Measurements from ENCODE around the gene MITF. TPM values are rescaled to one million over a fixed set of nuclear protein-coding genes. Genes with fewer than 3 reads are reported as not detected.

Gene MITF
- total and polyA plus RNA-seq, 8 donors = 3.5 to 61.3 (median 15.5) TPM

DNA sequence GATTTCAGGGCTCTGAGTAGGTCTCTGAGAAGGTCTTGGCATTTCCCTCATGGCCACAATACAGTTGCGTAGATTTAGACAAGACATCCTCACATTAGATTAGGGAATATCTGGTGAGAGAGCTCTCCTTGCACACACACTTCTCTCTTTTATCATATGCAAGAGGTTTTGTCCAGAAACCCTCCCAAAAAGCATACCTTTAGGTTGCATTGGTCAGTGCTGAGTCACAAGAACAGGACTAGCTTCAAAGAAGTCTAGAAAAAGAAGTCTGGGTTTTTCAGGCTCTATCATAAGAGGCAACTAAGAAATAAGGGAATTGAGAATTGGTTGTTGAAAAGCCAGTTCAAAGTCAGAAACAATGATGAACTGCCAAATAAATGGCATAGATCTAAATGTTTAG is 40.1 kb upstream of the MITF start:
- 93 to 100% (median 96%) methylated on average over 1 of the region's 1 CpG for WGBS, 5 donors
- Histone ChIP-seq H3K27me3 (no peaks in the 10 kb centered on the region), H3K4me1 (no peaks in the 10 kb centered on the region), H3K4me3 (no peak overlapping the region), H3K36me3 (no peaks in the 10 kb centered on the region), H3K9me3 (peaks cover 0 to 12% (median 10%) of the 10 kb centered on the region in 4 donors), H3K27ac (no peak overlapping the region)
- intact Hi-C loops (cut with DNase I; ENCODE audit: low total_unique reads) = loop anchor here (10.0 kb wide), 2 partner anchors 96 to 246 kb away; no protein-coding TSS in a partner anchor
- no peak for DNase-seq
- no peak for TF ChIP-seq CTCF (IDR thresholded peaks at IDR 0.05)
- no peak for TF ChIP-seq EP300 (IDR thresholded peaks at IDR 0.05)
- no peak for TF ChIP-seq POLR2A (IDR thresholded peaks at IDR 0.05)
- no peak for TF ChIP-seq POLR2AphosphoS5 (IDR thresholded peaks at IDR 0.05)

- H3K27me3 ChIP-seq = no peaks in the 10 kb centered on the region
- H3K36me3 ChIP-seq = no peaks in the 10 kb centered on the region
- intact Hi-C loops (cut with DNase I; ENCODE audit: low total_unique reads) = no loop called here
- no peak overlapping the region for H3K4me3 ChIP-seq
- no peak overlapping the region for H3K27ac ChIP-seq
- no peaks in the 10 kb centered on the region for H3K4me1 ChIP-seq
- TF ChIP-seq POLR2AphosphoS5 (IDR thresholded peaks at IDR 0.05) (no peak), EP300 (IDR thresholded peaks at IDR 0.05) (no peak), CTCF (IDR thresholded peaks at IDR 0.05) (no peak), POLR2A (IDR thresholded peaks at IDR 0.05) (no peak)
- no peak for DNase-seq
- 95 to 100% (median 100%) methylated on average over 1 of the region's 1 CpG for WGBS, 5 donors
- H3K9me3 ChIP-seq = peaks cover 0 to 12% (median 10%) of the 10 kb centered on the region in 4 donors
These were observed 38.3 kb upstream of the MITF start for GRCh38 chr3:69700949-69701348.

DNA sequence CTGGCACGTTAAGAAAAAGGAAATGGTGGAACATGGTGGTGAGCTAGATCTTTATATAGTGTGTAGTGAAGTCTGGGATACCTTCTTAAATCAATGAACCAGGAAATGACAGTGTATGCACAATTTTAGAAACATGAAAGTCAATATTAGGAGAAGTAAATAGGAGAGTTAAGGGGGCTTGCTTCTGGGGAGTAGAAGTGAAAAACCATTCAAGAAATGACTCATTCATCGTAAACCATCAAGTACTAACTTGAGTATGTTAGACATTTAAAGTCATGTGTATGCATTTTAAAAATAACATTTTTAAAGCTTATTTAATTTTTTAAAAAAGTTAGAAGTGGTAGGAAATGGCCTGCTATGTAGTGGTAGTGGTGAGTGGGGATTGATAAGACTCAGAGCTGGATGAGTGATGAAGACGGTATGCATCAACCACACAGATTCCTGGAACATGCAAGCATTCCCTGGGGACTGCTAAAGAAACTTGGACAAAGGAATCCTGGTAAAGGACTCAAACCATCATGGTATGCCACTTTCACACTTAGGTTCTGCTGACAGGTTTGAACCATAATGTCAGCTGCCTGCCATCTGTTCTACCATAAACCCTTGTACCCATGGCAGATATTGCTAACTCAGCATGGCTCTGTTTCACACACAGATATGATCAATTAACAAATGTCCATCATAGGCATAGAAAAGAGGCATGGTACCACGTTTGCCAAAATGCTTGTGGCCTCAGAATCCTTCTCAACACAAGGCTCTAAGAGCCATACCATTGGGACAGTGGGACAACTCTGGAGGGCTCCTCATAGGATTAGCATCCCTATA is 28.9 kb upstream of the MITF start:
- no peak for TF ChIP-seq CTCF (IDR thresholded peaks at IDR 0.05)
- no peak for TF ChIP-seq POLR2A (IDR thresholded peaks at IDR 0.05)
- TF ChIP-seq POLR2AphosphoS5 (IDR thresholded peaks at IDR 0.05) = no peak
- no peak for TF ChIP-seq EP300 (IDR thresholded peaks at IDR 0.05)
- 70 to 77% (median 75%) methylated on average over 4 of the region's 4 CpGs for WGBS, 5 donors
- no peak overlapping the region for H3K4me3 ChIP-seq
- intact Hi-C loops (cut with DNase I; ENCODE audit: low total_unique reads) = no loop called here
- H3K36me3 ChIP-seq = no peaks in the 10 kb centered on the region
- H3K27me3 ChIP-seq = no peaks in the 10 kb centered on the region
- no peaks in the 10 kb centered on the region for H3K9me3 ChIP-seq
- no peak overlapping the region for H3K27ac ChIP-seq
- H3K4me1 ChIP-seq = no peaks in the 10 kb centered on the region
- DNase-seq = no peak

DNA sequence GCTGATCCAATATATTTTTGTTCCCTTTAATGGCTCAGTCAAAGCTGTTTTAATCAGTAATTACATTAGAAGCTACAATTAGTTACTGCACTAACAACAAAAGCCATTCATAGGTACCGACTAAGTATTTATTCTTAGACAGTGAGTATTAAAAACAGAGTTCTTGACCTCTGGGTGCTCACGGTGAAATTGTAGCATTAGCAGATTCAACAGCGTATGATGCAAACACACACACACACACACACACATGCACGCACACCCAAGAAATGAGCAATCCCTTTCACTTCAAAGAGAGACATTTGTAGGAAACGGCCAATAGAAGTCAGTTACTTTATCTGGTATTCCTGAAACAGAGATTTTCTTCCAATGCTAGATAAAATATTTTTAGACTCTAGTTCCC is 27.0 kb upstream of the MITF start:
- intact Hi-C loops (cut with DNase I; ENCODE audit: low total_unique reads) = no loop called here
- Histone ChIP-seq H3K9me3 (no peaks in the 10 kb centered on the region), H3K4me3 (no peak overlapping the region), H3K27me3 (no peaks in the 10 kb centered on the region), H3K36me3 (no peaks in the 10 kb centered on the region), H3K4me1 (no peaks in the 10 kb centered on the region), H3K27ac (no peak overlapping the region)
- DNase-seq = no peak
- TF ChIP-seq EP300 (IDR thresholded peaks at IDR 0.05) (no peak), POLR2A (IDR thresholded peaks at IDR 0.05) (no peak), CTCF (IDR thresholded peaks at IDR 0.05) (no peak), POLR2AphosphoS5 (IDR thresholded peaks at IDR 0.05) (no peak)
- WGBS, 5 donors = 53 to 81% (median 78%) methylated on average over 5 of the region's 5 CpGs

Measured in stomach (tissue), 9 donors.